Liver (tissue), 3 donors: ENCODE data around the gene RPS6KA1.

Experiments
- ATF3 ChIP-seq: IDR thresholded peaks from 2 replicates; pipeline ENCODE4 v1.6.1; 2016; ENCODE audit warnings: antibody characterized with exemption
- CTCF ChIP-seq: fragments of 150-350 bp; IDR thresholded peaks from 2 replicates; pipeline ENCODE4 v1.5.1; 2017; ENCODE audit warnings: improper control_type of control experiment, low read depth, low read length; ENCODE audit not compliant: missing input control
- GABPA ChIP-seq, 2 donors: IDR thresholded peaks in 1 of 2; conservative IDR thresholded peaks in 1 of 2; 2 replicates each; pipeline ENCODE4 v1.6.1; 2016; ENCODE audit warnings: antibody characterized with exemption in 2 of 2, mild to moderate bottlenecking in 1 of 2, moderate library complexity in 1 of 2
- JUND ChIP-seq, 2 donors: IDR thresholded peaks; 2 replicates each; pipeline ENCODE4 v1.6.1; 2016; ENCODE audit warnings: antibody characterized with exemption in 2 of 2
- RAD21 ChIP-seq, 2 donors: IDR thresholded peaks; 2 replicates each; pipeline ENCODE4 v1.6.1; 2016; ENCODE audit warnings: antibody characterized with exemption in 2 of 2, mild to moderate bottlenecking in 2 of 2
- REST ChIP-seq: IDR thresholded peaks from 2 replicates; pipeline ENCODE4 v1.6.1; 2016; ENCODE audit warnings: antibody characterized with exemption, mild to moderate bottlenecking
- TAF1 ChIP-seq: conservative IDR thresholded peaks from 2 replicates; pipeline ENCODE4 v1.6.1; 2016; ENCODE audit warnings: antibody characterized with exemption, mild to moderate bottlenecking
- donor health status: healthy.
- donor health status: healthy.

GRCh38 chr1:26581287-26581651 lies 51.7 kb downstream of the RPS6KA1 start:
- TF ChIP-seq CTCF: no peak
- no peak for TF ChIP-seq RAD21 (IDR thresholded peaks at IDR 0.05)
- no peak for TF ChIP-seq REST
- TF ChIP-seq TAF1: no peak
- no peak for TF ChIP-seq JUND (IDR thresholded peaks at IDR 0.05)
- no peak for TF ChIP-seq GABPA (IDR thresholded peaks at IDR 0.05 in 1 of 2, conservative IDR thresholded peaks at IDR 0.05 in 1 of 2)
- no peak for TF ChIP-seq ATF3
